Measurements from ENCODE around the gene CLASP1. TPM values are rescaled to one million over a fixed set of nuclear protein-coding genes. Genes with fewer than 3 reads are reported as not detected.

CLASP1 gene
- total and polyA plus RNA-seq, 2 of the 8 experiments (the other 6 are each of a cell fraction or from before 2014, with no cell fraction given): 7.3 to 53.9 TPM

GRCh38 chr2:121529439-121530211 is 119.6 kb downstream of the CLASP1 start (continued):
- TF ChIP-seq, protein P1, sequence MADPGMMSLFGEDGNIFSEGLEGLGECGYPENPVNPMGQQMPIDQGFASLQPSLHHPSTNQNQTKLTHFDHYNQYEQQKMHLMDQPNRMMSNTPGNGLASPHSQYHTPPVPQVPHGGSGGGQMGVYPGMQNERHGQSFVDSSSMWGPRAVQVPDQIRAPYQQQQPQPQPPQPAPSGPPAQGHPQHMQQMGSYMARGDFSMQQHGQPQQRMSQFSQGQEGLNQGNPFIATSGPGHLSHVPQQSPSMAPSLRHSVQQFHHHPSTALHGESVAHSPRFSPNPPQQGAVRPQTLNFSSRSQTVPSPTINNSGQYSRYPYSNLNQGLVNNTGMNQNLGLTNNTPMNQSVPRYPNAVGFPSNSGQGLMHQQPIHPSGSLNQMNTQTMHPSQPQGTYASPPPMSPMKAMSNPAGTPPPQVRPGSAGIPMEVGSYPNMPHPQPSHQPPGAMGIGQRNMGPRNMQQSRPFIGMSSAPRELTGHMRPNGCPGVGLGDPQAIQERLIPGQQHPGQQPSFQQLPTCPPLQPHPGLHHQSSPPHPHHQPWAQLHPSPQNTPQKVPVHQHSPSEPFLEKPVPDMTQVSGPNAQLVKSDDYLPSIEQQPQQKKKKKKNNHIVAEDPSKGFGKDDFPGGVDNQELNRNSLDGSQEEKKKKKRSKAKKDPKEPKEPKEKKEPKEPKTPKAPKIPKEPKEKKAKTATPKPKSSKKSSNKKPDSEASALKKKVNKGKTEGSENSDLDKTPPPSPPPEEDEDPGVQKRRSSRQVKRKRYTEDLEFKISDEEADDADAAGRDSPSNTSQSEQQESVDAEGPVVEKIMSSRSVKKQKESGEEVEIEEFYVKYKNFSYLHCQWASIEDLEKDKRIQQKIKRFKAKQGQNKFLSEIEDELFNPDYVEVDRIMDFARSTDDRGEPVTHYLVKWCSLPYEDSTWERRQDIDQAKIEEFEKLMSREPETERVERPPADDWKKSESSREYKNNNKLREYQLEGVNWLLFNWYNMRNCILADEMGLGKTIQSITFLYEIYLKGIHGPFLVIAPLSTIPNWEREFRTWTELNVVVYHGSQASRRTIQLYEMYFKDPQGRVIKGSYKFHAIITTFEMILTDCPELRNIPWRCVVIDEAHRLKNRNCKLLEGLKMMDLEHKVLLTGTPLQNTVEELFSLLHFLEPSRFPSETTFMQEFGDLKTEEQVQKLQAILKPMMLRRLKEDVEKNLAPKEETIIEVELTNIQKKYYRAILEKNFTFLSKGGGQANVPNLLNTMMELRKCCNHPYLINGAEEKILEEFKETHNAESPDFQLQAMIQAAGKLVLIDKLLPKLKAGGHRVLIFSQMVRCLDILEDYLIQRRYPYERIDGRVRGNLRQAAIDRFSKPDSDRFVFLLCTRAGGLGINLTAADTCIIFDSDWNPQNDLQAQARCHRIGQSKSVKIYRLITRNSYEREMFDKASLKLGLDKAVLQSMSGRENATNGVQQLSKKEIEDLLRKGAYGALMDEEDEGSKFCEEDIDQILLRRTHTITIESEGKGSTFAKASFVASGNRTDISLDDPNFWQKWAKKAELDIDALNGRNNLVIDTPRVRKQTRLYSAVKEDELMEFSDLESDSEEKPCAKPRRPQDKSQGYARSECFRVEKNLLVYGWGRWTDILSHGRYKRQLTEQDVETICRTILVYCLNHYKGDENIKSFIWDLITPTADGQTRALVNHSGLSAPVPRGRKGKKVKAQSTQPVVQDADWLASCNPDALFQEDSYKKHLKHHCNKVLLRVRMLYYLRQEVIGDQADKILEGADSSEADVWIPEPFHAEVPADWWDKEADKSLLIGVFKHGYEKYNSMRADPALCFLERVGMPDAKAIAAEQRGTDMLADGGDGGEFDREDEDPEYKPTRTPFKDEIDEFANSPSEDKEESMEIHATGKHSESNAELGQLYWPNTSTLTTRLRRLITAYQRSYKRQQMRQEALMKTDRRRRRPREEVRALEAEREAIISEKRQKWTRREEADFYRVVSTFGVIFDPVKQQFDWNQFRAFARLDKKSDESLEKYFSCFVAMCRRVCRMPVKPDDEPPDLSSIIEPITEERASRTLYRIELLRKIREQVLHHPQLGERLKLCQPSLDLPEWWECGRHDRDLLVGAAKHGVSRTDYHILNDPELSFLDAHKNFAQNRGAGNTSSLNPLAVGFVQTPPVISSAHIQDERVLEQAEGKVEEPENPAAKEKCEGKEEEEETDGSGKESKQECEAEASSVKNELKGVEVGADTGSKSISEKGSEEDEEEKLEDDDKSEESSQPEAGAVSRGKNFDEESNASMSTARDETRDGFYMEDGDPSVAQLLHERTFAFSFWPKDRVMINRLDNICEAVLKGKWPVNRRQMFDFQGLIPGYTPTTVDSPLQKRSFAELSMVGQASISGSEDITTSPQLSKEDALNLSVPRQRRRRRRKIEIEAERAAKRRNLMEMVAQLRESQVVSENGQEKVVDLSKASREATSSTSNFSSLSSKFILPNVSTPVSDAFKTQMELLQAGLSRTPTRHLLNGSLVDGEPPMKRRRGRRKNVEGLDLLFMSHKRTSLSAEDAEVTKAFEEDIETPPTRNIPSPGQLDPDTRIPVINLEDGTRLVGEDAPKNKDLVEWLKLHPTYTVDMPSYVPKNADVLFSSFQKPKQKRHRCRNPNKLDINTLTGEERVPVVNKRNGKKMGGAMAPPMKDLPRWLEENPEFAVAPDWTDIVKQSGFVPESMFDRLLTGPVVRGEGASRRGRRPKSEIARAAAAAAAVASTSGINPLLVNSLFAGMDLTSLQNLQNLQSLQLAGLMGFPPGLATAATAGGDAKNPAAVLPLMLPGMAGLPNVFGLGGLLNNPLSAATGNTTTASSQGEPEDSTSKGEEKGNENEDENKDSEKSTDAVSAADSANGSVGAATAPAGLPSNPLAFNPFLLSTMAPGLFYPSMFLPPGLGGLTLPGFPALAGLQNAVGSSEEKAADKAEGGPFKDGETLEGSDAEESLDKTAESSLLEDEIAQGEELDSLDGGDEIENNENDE (IDR thresholded peaks at IDR 0.05; ENCODE audit: insufficient replicate concordance, low read length): no peak
- TF ChIP-seq RAD21 (IDR thresholded peaks at IDR 0.05 in 1 of 2, conservative IDR thresholded peaks at IDR 0.05 in 1 of 2; ENCODE audit: low read depth in 2 of 2, low read length in 2 of 2): no peak

Measured in H1 (cell line).